H1 (cell line): ENCODE results near the gene SMARCA2. TPM values are rescaled to one million over a fixed set of nuclear protein-coding genes. Genes with fewer than 3 reads are reported as not detected.
A peak's percentile ranks its signal among the peaks of the same experiment; 100 is the strongest.

Source experiments
- CTCF ChIA-PET: fragments of 300-600 bp; sonication (Branson Sonifier 250); formaldehyde crosslinking; loops from one replicate; lab custom pipeline; 2021; ENCODE audit not compliant: partially characterized antibody; lab: Charles Lee
- POLR2A ChIA-PET: fragments of 300-600 bp; sonication (Branson Sonifier 250); formaldehyde crosslinking; loops from one replicate; lab custom pipeline; 2021; ENCODE audit warnings: inconsistent platforms; ENCODE audit not compliant: partially characterized antibody; lab: Charles Lee
- DNase-seq, 2 experiments: peaks; one replicate each; pipeline versions ENCODE4 v3.0.0 to v3.0.0-alpha.2; 2010 to 2022; ENCODE audit warnings: low spot score in 2 of 2, low read depth in 1 of 2, mixed read lengths in 1 of 2
- FAIRE-seq: peaks from 2 replicates; lab custom pipeline; 2011; peaks lifted over from hg19 to GRCh38; lab: Jason Lieb, UNC
- H2AFZ ChIP-seq: 2 replicates; pipeline ENCODE4 v1.8.1; 2012; ENCODE audit warnings: low read length, inconsistent platforms
- H2AK5ac ChIP-seq: 2 replicates; pipeline ENCODE4 v1.6.1; 2013; ENCODE audit warnings: low read depth, low read length
- H2BK120ac ChIP-seq: replicated peaks from 2 replicates; pipeline ENCODE3; 2013; ENCODE audit warnings: low read depth, low read length, inconsistent platforms
- H2BK12ac ChIP-seq: 2 replicates; pipeline ENCODE4 v1.6.1; 2013; ENCODE audit warnings: low read depth, low read length
- H2BK15ac ChIP-seq: 2 replicates; pipeline ENCODE4 v1.6.1; 2013; ENCODE audit warnings: low read length
- H2BK20ac ChIP-seq: 2 replicates; pipeline ENCODE4 v1.6.1; 2013; ENCODE audit warnings: low read length
- H2BK5ac ChIP-seq: 2 replicates; pipeline ENCODE4 v1.6.1; 2013; ENCODE audit warnings: low read depth, low read length
- H3K14ac ChIP-seq: 2 replicates; pipeline ENCODE4 v1.6.1; 2013; ENCODE audit warnings: inconsistent platforms; ENCODE audit not compliant: insufficient read length
- H3K18ac ChIP-seq: 2 replicates; pipeline ENCODE4 v1.6.1; 2013; ENCODE audit warnings: low read length; ENCODE audit errors: extremely low read depth
- H3K23ac ChIP-seq: 2 replicates; pipeline ENCODE4 v1.6.1; 2013; ENCODE audit warnings: inconsistent platforms; ENCODE audit not compliant: insufficient read length
- H3K23me2 ChIP-seq: 2 replicates; pipeline ENCODE4 v1.6.1; 2013; ENCODE audit warnings: low read depth, low read length
- H3K27ac ChIP-seq: 2 replicates; pipeline ENCODE4 v1.6.1; 2011; ENCODE audit warnings: low read depth, low read length, inconsistent platforms
- H3K27me3 ChIP-seq, 4 experiments: replicated peaks in 1 of 4; 1 replicate in 1 of 4; 2 replicates in 3 of 4; pipeline versions ENCODE4 v1.6.1 to v1.8.1; 2011 to 2013; ENCODE audit warnings: low read length in 3 of 4, mild to moderate bottlenecking in 3 of 4, inconsistent platforms in 2 of 4, mixed read lengths in 2 of 4, moderate library complexity in 1 of 4; ENCODE audit not compliant: control insufficient read depth in 3 of 4, insufficient read depth in 3 of 4; ENCODE audit errors: extremely low read depth in 1 of 4
- H3K36me3 ChIP-seq, 4 experiments: 2 replicates each; pipeline versions ENCODE4 v1.6.1 to v1.8.1; 2011 to 2013; ENCODE audit warnings: mild to moderate bottlenecking in 4 of 4, low read length in 3 of 4, moderate library complexity in 2 of 4, control low read depth in 1 of 4, inconsistent platforms in 1 of 4; ENCODE audit not compliant: insufficient read depth in 4 of 4, control insufficient read depth in 2 of 4
- H3K4ac ChIP-seq: replicated peaks from 2 replicates; pipeline ENCODE3; 2013; ENCODE audit warnings: low read length, low read depth, mixed read lengths, inconsistent platforms; ENCODE audit not compliant: insufficient read length
- H3K4me1 ChIP-seq, 4 experiments: replicated peaks in 1 of 4; 1 replicate in 1 of 4; 2 replicates in 3 of 4; pipeline versions ENCODE4 v1.6.1 to v1.8.1; 2011 to 2013; ENCODE audit warnings: low read length in 3 of 4, inconsistent platforms in 2 of 4, mixed read lengths in 1 of 4; ENCODE audit not compliant: insufficient read depth in 4 of 4, control insufficient read depth in 3 of 4
- H3K4me2 ChIP-seq, 2 experiments: 2 replicates each; pipeline versions ENCODE4 v1.6.1 to v1.8.1; 2011 to 2013; ENCODE audit warnings: low read depth in 2 of 2, low read length in 2 of 2, control low read depth in 1 of 2, inconsistent platforms in 1 of 2, mild to moderate bottlenecking in 1 of 2; ENCODE audit not compliant: insufficient read depth in 1 of 2
- H3K4me3 ChIP-seq, 4 experiments: fragments of 200-600, 300-600 bp in 1 of 4; sonication (generic), shearing (Covaris generic), sonication (Bioruptor Twin) in 1 of 4; 2 replicates each; pipeline versions ENCODE4 v1.5.1 to v1.8.1; 2011 to 2016; ENCODE audit warnings: low read length in 4 of 4, low read depth in 3 of 4, control low read depth in 2 of 4, inconsistent platforms in 2 of 4, mild to moderate bottlenecking in 2 of 4, mixed read lengths in 1 of 4, moderate library complexity in 1 of 4; ENCODE audit not compliant: insufficient read depth in 2 of 4; ENCODE audit errors: extremely low read depth in 1 of 4
- H3K56ac ChIP-seq: replicated peaks from 2 replicates; pipeline ENCODE3; 2013; ENCODE audit warnings: low read depth, mild to moderate bottlenecking, mixed read lengths, low read length, inconsistent platforms; ENCODE audit not compliant: insufficient read length
- H3K79me1 ChIP-seq: 2 replicates; pipeline ENCODE4 v1.6.1; 2013; ENCODE audit warnings: low read depth, low read length, control low read depth
- H3K79me2 ChIP-seq, 2 experiments: 2 replicates each; pipeline versions ENCODE4 v1.6.1 to v1.8.1; 2012 to 2013; ENCODE audit warnings: low read length in 2 of 2, mild to moderate bottlenecking in 2 of 2, inconsistent platforms in 1 of 2; ENCODE audit not compliant: insufficient read depth in 2 of 2, control insufficient read depth in 1 of 2
- H3K9ac ChIP-seq, 4 experiments: replicated peaks in 1 of 4; 1 replicate in 1 of 4; 2 replicates in 3 of 4; pipeline versions ENCODE4 v1.6.1 to v1.8.1; 2011 to 2013; ENCODE audit warnings: low read depth in 3 of 4, low read length in 3 of 4, control low read depth in 2 of 4, mild to moderate bottlenecking in 2 of 4, moderate library complexity in 2 of 4, inconsistent platforms in 1 of 4; ENCODE audit errors: extremely low read depth in 1 of 4
- H3K9me3 ChIP-seq, 2 experiments: 2 replicates each; pipeline versions ENCODE4 v1.6.1 to v1.8.1; 2012 to 2013; ENCODE audit warnings: mild to moderate bottlenecking in 2 of 2, moderate library complexity in 2 of 2, control low read depth in 1 of 2, inconsistent platforms in 1 of 2, low read depth in 1 of 2, low read length in 1 of 2, mixed read lengths in 1 of 2; ENCODE audit not compliant: insufficient read depth in 2 of 2
- H4K20me1 ChIP-seq, 2 experiments: replicated peaks in 1 of 2; 2 replicates each; pipeline versions ENCODE3 to v1.8.1; 2011 to 2013; ENCODE audit warnings: inconsistent platforms in 2 of 2, low read length in 2 of 2, mild to moderate bottlenecking in 1 of 2; ENCODE audit not compliant: insufficient read depth in 2 of 2, control insufficient read depth in 1 of 2
- H4K5ac ChIP-seq: 2 replicates; pipeline ENCODE4 v1.6.1; 2013; ENCODE audit warnings: low read length, low read depth, mixed read lengths, inconsistent platforms; ENCODE audit not compliant: insufficient read length
- H4K8ac ChIP-seq: 2 replicates; pipeline ENCODE4 v1.8.0; 2013; ENCODE audit warnings: mild to moderate bottlenecking, moderate library complexity, low read length, inconsistent platforms; ENCODE audit not compliant: insufficient read depth; ENCODE audit errors: extremely low read depth
- H4K91ac ChIP-seq: replicated peaks from 2 replicates; pipeline ENCODE3; 2013; ENCODE audit warnings: low read length, mixed read lengths, inconsistent platforms; ENCODE audit not compliant: insufficient read length
- BACH1 ChIP-seq: IDR thresholded peaks from 2 replicates; pipeline ENCODE4 v1.6.1; 2012; ENCODE audit warnings: low read length, improper control_type of control experiment
- CEBPB ChIP-seq: IDR thresholded peaks from 2 replicates; pipeline ENCODE4 v1.6.1; 2012; ENCODE audit warnings: low read depth, low read length
- CHD1 ChIP-seq: IDR thresholded peaks from 2 replicates; pipeline ENCODE4 v1.6.1; 2012; ENCODE audit warnings: low read depth, low read length, improper control_type of control experiment
- EZH2 ChIP-seq: fragments of 200-600 bp; sonication (generic); IDR thresholded peaks from 2 replicates; pipeline ENCODE4 v1.7.1; 2012; ENCODE audit warnings: low read depth, mild to moderate bottlenecking, moderate library complexity, low read length, inconsistent platforms; ENCODE audit not compliant: severe bottlenecking
- FOSL1 ChIP-seq: IDR thresholded peaks from 2 replicates; pipeline ENCODE4 v1.6.1; 2011; ENCODE audit warnings: mild to moderate bottlenecking, low read depth, low read length, moderate library complexity; ENCODE audit not compliant: insufficient read depth
- GTF2F1 ChIP-seq: IDR thresholded peaks from 2 replicates; pipeline ENCODE4 v1.6.1; 2012; ENCODE audit warnings: low read depth, low read length, improper control_type of control experiment, borderline replicate concordance
- KDM1A ChIP-seq: fragments of 200-600, 300-600 bp; sonication (generic); IDR thresholded peaks from 2 replicates; pipeline ENCODE4 v1.7.1; 2016; ENCODE audit warnings: mild to moderate bottlenecking, low read length, borderline replicate concordance
- KDM5A ChIP-seq: fragments of 200-600 bp; IDR thresholded peaks from 2 replicates; pipeline ENCODE4 v1.7.1; 2012; ENCODE audit warnings: mild to moderate bottlenecking, low read length, inconsistent platforms, mixed read lengths
- MAFK ChIP-seq: IDR thresholded peaks from 2 replicates; pipeline ENCODE4 v1.6.1; 2012; ENCODE audit warnings: low read depth, mild to moderate bottlenecking, improper control_type of control experiment, low read length
- RNF2 ChIP-seq: fragments of 200-900, 300-1000 bp; sonication (generic); IDR thresholded peaks from 2 replicates; pipeline ENCODE4 v1.7.1; 2016; ENCODE audit warnings: borderline replicate concordance, low read depth, mild to moderate bottlenecking, antibody characterized with exemption, low read length; ENCODE audit not compliant: poor library complexity, severe bottlenecking; ENCODE audit errors: missing control alignments
- SAP30 ChIP-seq: fragments of 300-600 bp; sonication (generic); IDR thresholded peaks from 2 replicates; pipeline ENCODE4 v1.7.1; 2012; ENCODE audit warnings: low read length, moderate library complexity, mild to moderate bottlenecking, inconsistent platforms; ENCODE audit not compliant: insufficient read depth, insufficient replicate concordance
- TAF1 ChIP-seq: IDR thresholded peaks from 2 replicates; pipeline ENCODE4 v1.6.1; 2011; ENCODE audit warnings: mild to moderate bottlenecking, low read depth, low read length
- TBP ChIP-seq: IDR thresholded peaks from 2 replicates; pipeline ENCODE4 v1.6.1; 2011; ENCODE audit warnings: low read depth, low read length, improper control_type of control experiment
- YY1 ChIP-seq: IDR thresholded peaks from 2 replicates; pipeline ENCODE4 v1.6.1; 2011; ENCODE audit warnings: low read depth, mild to moderate bottlenecking, low read length
- ZNF274 ChIP-seq: IDR thresholded peaks from 2 replicates; pipeline ENCODE4 v1.7.0; 2012; ENCODE audit warnings: low read length, borderline replicate concordance; ENCODE audit errors: extremely low read depth
- WGBS, 2 experiments: shearing (Covaris generic) in 1 of 2; methylation state at CpG; one replicate each; pipeline versions ENCODE4 v1.1.6 to v1.1.7; 2013 to 2015; ENCODE audit warnings: low lambda C conversion rate in 2 of 2, mixed read lengths in 2 of 2, inconsistent platforms in 1 of 2, low coverage in 1 of 2, missing lambda C conversion rate in 1 of 2; ENCODE audit not compliant: insufficient replicate concordance in 2 of 2, insufficient coverage in 1 of 2, insufficient read length in 1 of 2; ENCODE audit errors: extremely low coverage in 1 of 2, missing lambda C conversion rate in 1 of 2; 5-methylcytosine and 5-hydroxymethylcytosine counted together
- polyA plus RNA-seq, 7 experiments: library from polyadenylated mRNA; depleted of rRNA in 3 of 7; stranded (reverse) in 5 of 7; unstranded in 2 of 7; fragments of >200 nt in 5 of 7; fragments of 200-250 nt in 2 of 7; gene quantifications; 1 replicate in 5 of 7; 2 replicates in 1 of 7; 4 replicates in 1 of 7; pipeline versions ENCODE4 v1.2.1 to v1.2.3, GENCODE V29; 2011 to 2013; ENCODE audit warnings: missing spikeins in 2 of 7, mixed read lengths in 2 of 7
- total RNA-seq: library from RNA; stranded (reverse); fragmentation: NEBNext Ultra II Directional; extraction: Animal tissue kit (Norgen Biotek cat#: 25700); gene quantifications from 2 replicates; pipeline ENCODE4 v1.2.1, GENCODE V29; 2021

The SMARCA2 gene
- total and polyA plus RNA-seq, 2 of the 8 experiments (the other 6 are each of a cell fraction or from before 2014, with no cell fraction given), result 6.3 to 21.7 TPM

GRCh38 chr9:2174911-2175310 is 159.8 kb downstream of the SMARCA2 start:
- Histone ChIP-seq H2BK12ac (no peak overlapping the region), H3K27me3 (no peaks in the 10 kb centered on the region), H2BK15ac (no peak overlapping the region), H2BK120ac (no peak overlapping the region), H2AFZ (no peak overlapping the region), H2AK5ac (no peak overlapping the region), H3K79me1 (no peaks in the 10 kb centered on the region), H3K4ac (no peak overlapping the region), H3K9me3 (no peaks in the 10 kb centered on the region), H3K4me1 (peaks cover 1 to 7% (median 5%) of the 10 kb centered on the region in 4 experiments; a peak in 5 of 7 replicates), H4K20me1 (no peaks in the 10 kb centered on the region), H4K5ac (no peak overlapping the region), H3K4me3 (no peak overlapping the region), H4K91ac (peak overlapping the region; percentile 59), H4K8ac (no peak overlapping the region; the same call in 1 of the 2 replicates), H3K4me2 (no peak overlapping the region), H3K56ac (no peak overlapping the region), H2BK5ac (no peak overlapping the region), H3K14ac (no peak overlapping the region), H3K23me2 (no peaks in the 10 kb centered on the region), H3K9ac (no peak overlapping the region), H3K36me3 (no peaks in the 10 kb centered on the region), H2BK20ac (no peak overlapping the region), H3K23ac (no peak overlapping the region), H3K18ac (no peak overlapping the region), H3K27ac (no peak overlapping the region), H3K79me2 (no peaks in the 10 kb centered on the region)
- FAIRE-seq, result no peak
- no peak for DNase-seq
- CTCF ChIA-PET, result interaction anchor here (1.1 kb wide), 1 partner anchor 28 kb away, joined by 5 read pairs; no protein-coding TSS in a partner anchor
- WGBS, 2 experiments, result 83% methylated on average over 11 of the region's 11 CpGs; no CpG with 5 or more reads in 1 of the 2 experiments
- POLR2A ChIA-PET, result no interaction called here
- no peak for TF ChIP-seq TBP
- no peak for TF ChIP-seq TAF1
- no peak for TF ChIP-seq EZH2
- no peak for TF ChIP-seq YY1
- no peak for TF ChIP-seq CEBPB
- TF ChIP-seq GTF2F1, result no peak
- TF ChIP-seq KDM5A, result no peak
- TF ChIP-seq FOSL1, result no peak
- no peak for TF ChIP-seq BACH1
- TF ChIP-seq CHD1, result no peak
- no peak for TF ChIP-seq SAP30
- TF ChIP-seq MAFK, result no peak
- no peak for TF ChIP-seq KDM1A
- TF ChIP-seq RNF2, result no peak
- TF ChIP-seq ZNF274, result no peak
